GM23338 (cell line): ENCODE data around the gene NPAS3. TPM values are rescaled to one million over a fixed set of nuclear protein-coding genes. Genes with fewer than 3 reads are reported as not detected.

Experiments
- ATAC-seq: fragments of 200-7000 bp; cut with Tn5 transposase; 3 replicates; pipeline ENCODE4 v1.9.1; 2020
- DNase-seq: peaks from one replicate; pipeline ENCODE4 v3.0.0-alpha.2; 2015; ENCODE audit warnings: low spot score
- H2AFZ ChIP-seq: fragments of 200-600 bp; sonication (generic); 2 replicates; pipeline ENCODE4 v1.8.0; 2016; ENCODE audit warnings: antibody characterized with exemption, mild to moderate bottlenecking, moderate library complexity
- H3F3A ChIP-seq: fragments of 200-600 bp; sonication (generic); replicated peaks from 2 replicates; pipeline ENCODE4 v1.8.0; 2017; ENCODE audit warnings: antibody characterized with exemption, mixed run types, low read depth
- H3K27ac ChIP-seq: fragments of 200-600 bp; sonication (generic); 2 replicates; pipeline ENCODE4 v1.6.1; 2016; ENCODE audit warnings: low read depth
- H3K27me3 ChIP-seq: fragments of 200-600 bp; sonication (generic); 2 replicates; pipeline ENCODE4 v1.8.0; 2016; ENCODE audit warnings: mild to moderate bottlenecking, mixed run types, moderate library complexity; ENCODE audit not compliant: insufficient read depth
- H3K36me3 ChIP-seq: fragments of 200-600 bp; sonication (generic); 2 replicates; pipeline ENCODE4 v1.8.0; 2016; ENCODE audit warnings: mild to moderate bottlenecking; ENCODE audit not compliant: insufficient read depth
- H3K4me1 ChIP-seq: fragments of 200-600 bp; sonication (generic); 2 replicates; pipeline ENCODE4 v1.8.0; 2016; ENCODE audit warnings: mild to moderate bottlenecking, moderate library complexity; ENCODE audit not compliant: insufficient read depth
- H3K4me2 ChIP-seq: fragments of 200-600 bp; sonication (generic); 2 replicates; pipeline ENCODE4 v1.7.1; 2017; ENCODE audit warnings: mixed run types
- H3K4me3 ChIP-seq: fragments of 200-600 bp; sonication (generic); 2 replicates; pipeline ENCODE4 v1.6.1; 2016; ENCODE audit warnings: mixed run types
- H3K79me2 ChIP-seq: fragments of 200-600 bp; sonication (generic); replicated peaks from 2 replicates; pipeline ENCODE4 v1.8.0; 2017; ENCODE audit warnings: mild to moderate bottlenecking; ENCODE audit not compliant: insufficient read depth
- H3K9me2 ChIP-seq: fragments of 200-600 bp; sonication (generic); 2 replicates; pipeline ENCODE4 v1.8.0; 2017; ENCODE audit not compliant: insufficient read depth
- H4K20me1 ChIP-seq: fragments of 200-600 bp; sonication (generic); replicated peaks from 2 replicates; pipeline ENCODE4 v1.8.0; 2017; ENCODE audit warnings: mild to moderate bottlenecking; ENCODE audit not compliant: insufficient read depth
- H3K27ac Mint-ChIP-seq: 2 replicates; pipeline ENCODE4 v1.8.0; 2020; ENCODE audit warnings: inconsistent platforms, mild to moderate bottlenecking, moderate library complexity, mixed read lengths
- H3K27me3 Mint-ChIP-seq: 3 replicates; pipeline ENCODE4 v1.8.0; 2022; ENCODE audit warnings: low read depth, mild to moderate bottlenecking, moderate library complexity, mixed read lengths, inconsistent platforms; ENCODE audit not compliant: insufficient read depth, poor library complexity
- H3K36me3 Mint-ChIP-seq: 3 replicates; pipeline ENCODE4 v1.8.0; 2021; ENCODE audit warnings: low read depth, mild to moderate bottlenecking, inconsistent platforms, moderate library complexity, mixed read lengths
- H3K4me1 Mint-ChIP-seq: 3 replicates; pipeline ENCODE4 v1.8.0; 2020; ENCODE audit warnings: mild to moderate bottlenecking, inconsistent platforms, mixed read lengths
- H3K4me3 Mint-ChIP-seq: 3 replicates; pipeline ENCODE4 v1.8.0; 2021; ENCODE audit warnings: moderate library complexity, mild to moderate bottlenecking, inconsistent platforms, mixed read lengths
- H3K9me3 Mint-ChIP-seq: 3 replicates; pipeline ENCODE4 v1.8.0; 2020; ENCODE audit warnings: moderate library complexity, mild to moderate bottlenecking, inconsistent platforms, mixed read lengths
- CREB1 ChIP-seq: fragments of 250-450 bp; sonication (Bioruptor Pico); IDR thresholded peaks from 2 replicates; pipeline ENCODE4 v1.5.0; 2020; ENCODE audit warnings: low read depth, mild to moderate bottlenecking, moderate library complexity
- ETS1 ChIP-seq: IDR thresholded peaks from 2 replicates; pipeline ENCODE4 v1.6.1; 2016; ENCODE audit warnings: antibody characterized with exemption
- EZH2 ChIP-seq: fragments of 200-600 bp; sonication (generic); IDR thresholded peaks from one replicate; pipeline ENCODE4 v1.8.0; 2017; ENCODE audit warnings: antibody characterized with exemption, mild to moderate bottlenecking, low read depth; ENCODE audit not compliant: unreplicated experiment
- JUNB ChIP-seq: IDR thresholded peaks from one replicate; pipeline ENCODE4 v1.6.1; 2016; ENCODE audit warnings: antibody characterized with exemption; ENCODE audit not compliant: unreplicated experiment
- NANOG ChIP-seq: IDR thresholded peaks from 2 replicates; pipeline ENCODE4 v1.6.1; 2016; ENCODE audit warnings: antibody characterized with exemption, borderline replicate concordance
- STAT1 ChIP-seq: IDR thresholded peaks from one replicate; pipeline ENCODE4 v1.6.1; 2016; ENCODE audit warnings: antibody characterized with exemption; ENCODE audit not compliant: unreplicated experiment
- ZNF114 ChIP-seq: fragments of 250-450 bp; sonication (Bioruptor Pico); IDR thresholded peaks from 2 replicates; pipeline ENCODE4 v1.5.0; 2020; ENCODE audit warnings: mild to moderate bottlenecking, moderate library complexity
- ZNF331 ChIP-seq: fragments of 250-450 bp; sonication (Bioruptor Pico); IDR thresholded peaks from 2 replicates; pipeline ENCODE4 v1.5.0; 2020; ENCODE audit warnings: low read depth, mild to moderate bottlenecking, moderate library complexity
- polyA plus RNA-seq: library from polyadenylated mRNA; unstranded; fragments of >200 nt; fragmentation: Nextera tagmentation; extraction: Ambion mirVana; gene quantifications from 2 replicates; pipeline ENCODE4 v1.2.1, GENCODE V29; 2016
- total RNA-seq: library from RNA; depleted of rRNA; stranded (reverse); fragments of >200 nt; shearing (Covaris generic); gene quantifications from 2 replicates; pipeline ENCODE4 v1.2.3, GENCODE V29; 2014
- TF ChIP-seq, protein P1 (sequence below): fragments of 250-450 bp; sonication (Bioruptor Pico); IDR thresholded peaks from 2 replicates; pipeline ENCODE4 v1.5.0; 2020; ENCODE audit warnings: mild to moderate bottlenecking, moderate library complexity
- TF ChIP-seq, protein P2 (sequence below), 2 experiments: fragments of 200-600 bp in 1 of 2; sonication (generic) in 1 of 2; conservative IDR thresholded peaks; 2 replicates each; pipeline versions ENCODE4 v1.5.1 to v1.6.1; 2016 to 2017; ENCODE audit warnings: antibody characterized with exemption in 2 of 2, low read depth in 2 of 2, mild to moderate bottlenecking in 2 of 2, moderate library complexity in 1 of 2

Gene NPAS3
- total and polyA plus RNA-seq, 2 experiments from 2014 or later: 0.17 to 0.19 TPM

DNA sequence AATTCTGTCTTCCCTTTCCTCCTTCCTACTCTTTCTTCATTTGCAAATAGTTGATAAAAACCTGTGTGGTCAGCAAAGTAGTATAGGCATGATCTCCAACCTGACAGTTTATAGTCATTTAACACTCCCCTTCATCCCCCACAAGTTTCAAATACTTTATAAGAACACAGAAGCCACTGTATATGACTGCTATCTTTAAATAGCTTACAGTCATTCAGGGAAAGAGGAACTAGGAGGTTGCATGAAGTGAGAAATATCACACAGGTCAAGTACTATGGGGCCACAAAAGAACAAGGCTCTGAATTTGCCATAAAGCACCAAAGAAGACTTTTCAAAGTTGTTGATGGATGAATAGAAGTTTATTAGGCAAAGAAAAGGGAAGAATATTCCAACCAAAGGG, 431.3 kb downstream of the NPAS3 start (continued):
- TF ChIP-seq, protein P1, sequence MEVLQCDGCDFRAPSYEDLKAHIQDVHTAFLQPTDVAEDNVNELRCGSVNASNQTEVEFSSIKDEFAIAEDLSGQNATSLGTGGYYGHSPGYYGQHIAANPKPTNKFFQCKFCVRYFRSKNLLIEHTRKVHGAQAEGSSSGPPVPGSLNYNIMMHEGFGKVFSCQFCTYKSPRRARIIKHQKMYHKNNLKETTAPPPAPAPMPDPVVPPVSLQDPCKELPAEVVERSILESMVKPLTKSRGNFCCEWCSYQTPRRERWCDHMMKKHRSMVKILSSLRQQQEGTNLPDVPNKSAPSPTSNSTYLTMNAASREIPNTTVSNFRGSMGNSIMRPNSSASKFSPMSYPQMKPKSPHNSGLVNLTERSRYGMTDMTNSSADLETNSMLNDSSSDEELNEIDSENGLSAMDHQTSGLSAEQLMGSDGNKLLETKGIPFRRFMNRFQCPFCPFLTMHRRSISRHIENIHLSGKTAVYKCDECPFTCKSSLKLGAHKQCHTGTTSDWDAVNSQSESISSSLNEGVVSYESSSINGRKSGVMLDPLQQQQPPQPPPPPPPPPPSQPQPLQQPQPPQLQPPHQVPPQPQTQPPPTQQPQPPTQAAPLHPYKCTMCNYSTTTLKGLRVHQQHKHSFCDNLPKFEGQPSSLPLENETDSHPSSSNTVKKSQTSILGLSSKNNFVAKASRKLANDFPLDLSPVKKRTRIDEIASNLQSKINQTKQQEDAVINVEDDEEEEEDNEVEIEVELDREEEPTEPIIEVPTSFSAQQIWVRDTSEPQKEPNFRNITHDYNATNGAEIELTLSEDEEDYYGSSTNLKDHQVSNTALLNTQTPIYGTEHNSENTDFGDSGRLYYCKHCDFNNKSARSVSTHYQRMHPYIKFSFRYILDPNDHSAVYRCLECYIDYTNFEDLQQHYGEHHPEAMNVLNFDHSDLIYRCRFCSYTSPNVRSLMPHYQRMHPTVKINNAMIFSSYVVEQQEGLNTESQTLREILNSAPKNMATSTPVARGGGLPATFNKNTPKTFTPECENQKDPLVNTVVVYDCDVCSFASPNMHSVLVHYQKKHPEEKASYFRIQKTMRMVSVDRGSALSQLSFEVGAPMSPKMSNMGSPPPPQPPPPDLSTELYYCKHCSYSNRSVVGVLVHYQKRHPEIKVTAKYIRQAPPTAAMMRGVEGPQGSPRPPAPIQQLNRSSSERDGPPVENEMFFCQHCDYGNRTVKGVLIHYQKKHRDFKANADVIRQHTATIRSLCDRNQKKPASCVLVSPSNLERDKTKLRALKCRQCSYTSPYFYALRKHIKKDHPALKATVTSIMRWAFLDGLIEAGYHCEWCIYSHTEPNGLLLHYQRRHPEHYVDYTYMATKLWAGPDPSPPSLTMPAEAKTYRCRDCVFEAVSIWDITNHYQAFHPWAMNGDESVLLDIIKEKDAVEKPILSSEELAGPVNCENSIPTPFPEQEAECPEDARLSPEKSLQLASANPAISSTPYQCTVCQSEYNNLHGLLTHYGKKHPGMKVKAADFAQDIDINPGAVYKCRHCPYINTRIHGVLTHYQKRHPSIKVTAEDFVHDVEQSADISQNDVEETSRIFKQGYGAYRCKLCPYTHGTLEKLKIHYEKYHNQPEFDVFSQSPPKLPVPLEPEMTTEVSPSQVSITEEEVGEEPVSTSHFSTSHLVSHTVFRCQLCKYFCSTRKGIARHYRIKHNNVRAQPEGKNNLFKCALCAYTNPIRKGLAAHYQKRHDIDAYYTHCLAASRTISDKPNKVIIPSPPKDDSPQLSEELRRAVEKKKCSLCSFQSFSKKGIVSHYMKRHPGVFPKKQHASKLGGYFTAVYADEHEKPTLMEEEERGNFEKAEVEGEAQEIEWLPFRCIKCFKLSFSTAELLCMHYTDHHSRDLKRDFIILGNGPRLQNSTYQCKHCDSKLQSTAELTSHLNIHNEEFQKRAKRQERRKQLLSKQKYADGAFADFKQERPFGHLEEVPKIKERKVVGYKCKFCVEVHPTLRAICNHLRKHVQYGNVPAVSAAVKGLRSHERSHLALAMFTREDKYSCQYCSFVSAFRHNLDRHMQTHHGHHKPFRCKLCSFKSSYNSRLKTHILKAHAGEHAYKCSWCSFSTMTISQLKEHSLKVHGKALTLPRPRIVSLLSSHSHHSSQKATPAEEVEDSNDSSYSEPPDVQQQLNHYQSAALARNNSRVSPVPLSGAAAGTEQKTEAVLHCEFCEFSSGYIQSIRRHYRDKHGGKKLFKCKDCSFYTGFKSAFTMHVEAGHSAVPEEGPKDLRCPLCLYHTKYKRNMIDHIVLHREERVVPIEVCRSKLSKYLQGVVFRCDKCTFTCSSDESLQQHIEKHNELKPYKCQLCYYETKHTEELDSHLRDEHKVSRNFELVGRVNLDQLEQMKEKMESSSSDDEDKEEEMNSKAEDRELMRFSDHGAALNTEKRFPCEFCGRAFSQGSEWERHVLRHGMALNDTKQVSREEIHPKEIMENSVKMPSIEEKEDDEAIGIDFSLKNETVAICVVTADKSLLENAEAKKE (CRISPR knock-in tag): no peak
- TF ChIP-seq, protein P2, sequence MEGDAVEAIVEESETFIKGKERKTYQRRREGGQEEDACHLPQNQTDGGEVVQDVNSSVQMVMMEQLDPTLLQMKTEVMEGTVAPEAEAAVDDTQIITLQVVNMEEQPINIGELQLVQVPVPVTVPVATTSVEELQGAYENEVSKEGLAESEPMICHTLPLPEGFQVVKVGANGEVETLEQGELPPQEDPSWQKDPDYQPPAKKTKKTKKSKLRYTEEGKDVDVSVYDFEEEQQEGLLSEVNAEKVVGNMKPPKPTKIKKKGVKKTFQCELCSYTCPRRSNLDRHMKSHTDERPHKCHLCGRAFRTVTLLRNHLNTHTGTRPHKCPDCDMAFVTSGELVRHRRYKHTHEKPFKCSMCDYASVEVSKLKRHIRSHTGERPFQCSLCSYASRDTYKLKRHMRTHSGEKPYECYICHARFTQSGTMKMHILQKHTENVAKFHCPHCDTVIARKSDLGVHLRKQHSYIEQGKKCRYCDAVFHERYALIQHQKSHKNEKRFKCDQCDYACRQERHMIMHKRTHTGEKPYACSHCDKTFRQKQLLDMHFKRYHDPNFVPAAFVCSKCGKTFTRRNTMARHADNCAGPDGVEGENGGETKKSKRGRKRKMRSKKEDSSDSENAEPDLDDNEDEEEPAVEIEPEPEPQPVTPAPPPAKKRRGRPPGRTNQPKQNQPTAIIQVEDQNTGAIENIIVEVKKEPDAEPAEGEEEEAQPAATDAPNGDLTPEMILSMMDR (conservative IDR thresholded peaks at IDR 0.05; ENCODE audit: low read depth in 2 of 2): no peak
- TF ChIP-seq ZNF331 (CRISPR knock-in tag) (no peak), ZNF114 (CRISPR knock-in tag) (no peak), JUNB (no peak), STAT1 (no peak)

- Mint-ChIP-seq H3K27me3 (no peaks in the 10 kb centered on the region), H3K36me3 (no peaks in the 10 kb centered on the region), H3K4me1 (peaks cover 14% of the 10 kb centered on the region), H3K27ac (no peak overlapping the region), H3K4me3 (no peak overlapping the region), H3K9me3 (no peaks in the 10 kb centered on the region; the same call in 2 of the 3 replicates)
- Histone ChIP-seq H3K4me2 (no peak overlapping the region), H3F3A (no peaks in the 10 kb centered on the region), H3K4me1 (peaks cover 3% of the 10 kb centered on the region; the same call in 1 of the 2 replicates), H4K20me1 (no peaks in the 10 kb centered on the region), H3K4me3 (no peak overlapping the region), H3K27me3 (no peaks in the 10 kb centered on the region), H3K36me3 (no peaks in the 10 kb centered on the region), H3K27ac (no peak overlapping the region), H3K79me2 (no peaks in the 10 kb centered on the region), H2AFZ (no peak overlapping the region), H3K9me2 (no peaks in the 10 kb centered on the region)
- ATAC-seq (no peak), DNase-seq (no peak)
- TF ChIP-seq ZNF114 (CRISPR knock-in tag) (no peak), ETS1 (no peak), CREB1 (no peak), ZNF331 (CRISPR knock-in tag) (no peak), NANOG (no peak), EZH2 (no peak)
- TF ChIP-seq, protein P2 (conservative IDR thresholded peaks at IDR 0.05; ENCODE audit: low read depth in 2 of 2): no peak
These were observed 431.7 kb downstream of the NPAS3 start for GRCh38 chr14:33370426-33370825.
